Stimulated activated CD8-positive, alpha-beta memory T cell treated with anti-CD3 and anti-CD28 coated beads, Interleukin-4, amount 100 ng/mL, for 1 hour (primary cell): ENCODE data around the gene PLAAT5.
"Not testable (repeated sequence)": the region's sequence is repeated elsewhere in the genome, so short reads cannot be mapped to it uniquely, and the experiment has no call there.

ENCODE experiments used
- DNase-seq, 2 donors: peaks; one replicate each; pipeline ENCODE4 v3.0.0-alpha.2; 2020; ENCODE audit warnings: low read depth in 2 of 2, low spot score in 1 of 2

PLAAT5 gene, protein sequence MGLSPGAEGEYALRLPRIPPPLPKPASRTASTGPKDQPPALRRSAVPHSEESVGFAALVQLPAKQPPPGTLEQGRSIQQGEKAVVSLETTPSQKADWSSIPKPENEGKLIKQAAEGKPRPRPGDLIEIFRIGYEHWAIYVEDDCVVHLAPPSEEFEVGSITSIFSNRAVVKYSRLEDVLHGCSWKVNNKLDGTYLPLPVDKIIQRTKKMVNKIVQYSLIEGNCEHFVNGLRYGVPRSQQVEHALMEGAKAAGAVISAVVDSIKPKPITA

DNA sequence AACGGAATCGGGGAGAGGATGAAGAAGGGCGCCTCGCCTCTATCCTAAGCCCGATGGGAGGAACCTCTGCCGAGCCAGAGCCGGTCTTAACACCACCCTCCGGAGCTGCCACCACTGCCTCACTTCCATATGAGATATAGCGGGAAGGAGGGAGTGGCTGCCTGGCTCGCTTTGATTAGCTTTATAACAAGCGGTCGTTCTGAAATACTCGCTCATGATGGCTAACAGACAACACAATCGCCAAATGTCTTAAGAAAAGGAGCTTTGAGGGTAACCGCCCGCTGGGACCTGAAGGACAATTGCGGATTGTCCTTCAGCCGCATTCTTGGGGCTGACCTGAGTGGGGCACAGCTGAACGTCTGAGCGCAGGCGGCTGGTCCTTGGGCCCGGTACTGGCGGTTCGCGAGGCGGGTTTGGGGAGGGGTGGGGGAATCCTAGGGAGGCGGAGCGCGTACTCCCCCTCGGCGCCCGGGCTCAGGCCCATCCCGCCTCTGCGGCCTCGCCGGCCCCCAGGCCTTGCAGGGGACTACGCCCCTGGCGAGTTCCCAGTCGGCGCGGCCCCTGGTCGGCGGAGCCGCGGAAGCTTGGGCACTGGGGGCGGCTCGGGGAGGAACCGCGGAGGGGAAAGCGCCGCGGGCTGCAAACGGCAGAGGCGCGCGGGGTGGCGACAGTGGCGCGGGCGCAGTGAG is at the start of gene PLAAT5:
TSS of gene PLAAT5 (minus strand) at position 617 of the 689 bp plus-strand sequence. CDS start at position 484, 133 bp downstream.
- no peak for DNase-seq

DNA sequence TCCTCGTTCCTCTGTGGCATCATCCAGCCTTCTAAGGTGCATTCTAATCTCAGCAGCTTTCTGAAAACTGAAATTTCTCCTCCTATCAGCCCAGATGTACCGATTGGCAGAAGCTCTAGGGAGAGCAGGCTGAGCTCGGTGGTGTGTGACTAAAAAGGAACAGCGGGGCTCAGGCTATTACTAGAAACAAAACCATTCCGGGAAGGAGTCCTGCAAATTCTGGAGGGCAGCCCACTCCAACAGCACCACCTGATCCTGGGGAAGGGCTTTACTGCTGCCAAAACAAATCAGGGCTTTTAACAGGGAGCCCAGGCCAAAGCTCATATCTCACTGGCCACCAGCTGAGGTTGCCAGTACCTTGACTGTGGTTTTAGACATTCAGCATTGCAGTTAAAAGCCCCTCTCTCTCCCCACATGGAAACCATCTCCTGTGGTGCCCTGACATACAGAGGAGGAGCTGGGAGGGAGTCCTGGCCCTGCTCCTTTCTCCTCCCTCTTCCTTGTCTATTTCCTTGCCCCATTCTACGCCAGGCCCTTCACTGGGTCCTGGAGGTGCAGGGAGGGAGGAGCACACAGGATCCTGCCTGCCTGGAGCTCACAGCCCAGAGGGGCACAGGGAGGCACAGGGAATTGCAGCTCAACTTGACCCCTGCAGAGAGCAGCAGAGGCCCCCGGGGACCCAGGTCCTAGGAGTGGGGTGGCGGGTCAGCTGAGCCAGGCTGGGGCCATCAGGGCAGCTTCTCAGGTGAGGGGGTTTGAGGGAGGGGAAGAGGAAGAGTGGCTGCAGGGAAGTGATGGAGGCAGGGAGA is 46.5 kb upstream of the PLAAT5 start:
- no peak for DNase-seq

DNA sequence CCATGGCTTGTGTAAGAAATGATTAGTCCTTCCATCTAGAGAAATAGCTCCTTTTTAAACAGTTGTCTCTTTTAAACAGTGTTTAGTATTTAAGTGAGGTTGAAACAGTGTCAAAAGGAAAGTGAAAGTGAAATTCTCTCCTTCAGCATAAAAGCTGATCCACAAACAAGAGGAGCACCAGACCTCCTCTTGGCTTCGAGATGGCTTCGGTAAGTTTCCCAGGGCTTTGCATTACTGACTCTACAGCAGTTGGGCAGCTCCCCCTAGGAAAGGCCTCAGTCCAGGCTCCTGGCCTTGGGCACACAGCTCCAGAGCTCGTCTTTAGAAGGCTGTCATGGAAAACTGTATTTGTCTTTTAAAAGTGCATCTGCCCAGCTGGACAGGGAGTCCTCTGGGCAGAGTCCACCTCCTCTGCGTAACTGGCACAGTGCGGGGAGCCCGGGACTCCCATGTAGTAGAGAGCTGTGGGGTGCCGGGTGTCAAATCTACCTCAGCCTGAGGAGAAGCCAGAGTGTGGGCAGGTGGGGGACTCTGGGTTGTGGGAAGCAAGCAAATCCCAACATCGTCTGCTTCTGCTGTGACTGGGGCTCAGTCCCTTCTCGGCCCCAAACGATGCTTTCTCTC is 45.8 kb upstream of the PLAAT5 start, which contains the start of gene PLAAT4:
TSS of gene PLAAT4 (plus strand) at position 140 of the 624 bp plus-strand sequence. CDS start at position 201, 61 bp downstream.
- DNase-seq = no peak

DNA sequence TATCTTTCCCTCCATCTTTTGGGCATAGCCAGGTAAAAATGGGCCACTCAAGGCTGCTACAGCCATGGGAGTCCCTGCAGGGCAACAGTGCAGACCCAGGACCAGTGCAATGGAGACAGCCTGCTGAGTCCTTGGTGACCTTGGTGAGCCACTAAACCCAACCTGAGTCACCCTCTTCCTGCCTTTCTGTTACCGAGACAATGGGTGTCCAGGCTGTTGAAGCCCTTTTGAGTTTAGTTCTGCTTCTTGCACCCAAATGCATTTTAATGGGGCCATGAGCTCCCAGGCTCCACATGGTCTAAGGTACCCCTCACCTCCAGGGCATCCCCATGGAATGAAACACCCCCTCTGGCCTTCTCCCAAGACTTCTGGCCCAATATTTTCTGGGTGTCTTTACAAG is 44.8 kb upstream of the PLAAT5 start:
- no peak for DNase-seq

DNA sequence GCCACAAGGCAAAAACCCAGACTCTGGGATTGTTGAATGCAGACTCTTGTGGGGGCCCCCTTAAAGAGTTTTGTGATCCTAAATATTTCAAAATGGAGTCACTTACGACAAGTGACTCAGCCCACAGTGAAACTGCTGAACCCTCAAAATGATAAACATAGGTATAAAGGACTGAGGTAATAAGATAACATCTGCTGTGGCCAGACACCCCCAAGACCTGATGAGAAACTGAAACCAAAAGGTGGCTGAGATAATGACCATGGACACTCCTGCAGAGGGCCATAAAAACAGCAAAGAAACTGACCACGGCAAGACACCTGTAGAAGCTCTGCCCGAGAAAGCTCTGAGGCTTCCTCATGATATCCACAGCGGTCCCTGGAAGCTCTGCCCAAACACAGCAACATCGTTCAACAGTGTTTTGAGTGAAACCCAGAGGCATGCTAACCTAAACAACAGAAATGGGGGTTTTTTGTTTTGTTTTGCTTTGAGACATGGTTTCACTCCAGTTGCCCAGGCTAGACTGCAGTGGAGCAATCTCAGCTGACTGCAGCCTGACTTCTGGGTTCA is 44.0 kb upstream of the PLAAT5 start:
- no peak for DNase-seq

DNA sequence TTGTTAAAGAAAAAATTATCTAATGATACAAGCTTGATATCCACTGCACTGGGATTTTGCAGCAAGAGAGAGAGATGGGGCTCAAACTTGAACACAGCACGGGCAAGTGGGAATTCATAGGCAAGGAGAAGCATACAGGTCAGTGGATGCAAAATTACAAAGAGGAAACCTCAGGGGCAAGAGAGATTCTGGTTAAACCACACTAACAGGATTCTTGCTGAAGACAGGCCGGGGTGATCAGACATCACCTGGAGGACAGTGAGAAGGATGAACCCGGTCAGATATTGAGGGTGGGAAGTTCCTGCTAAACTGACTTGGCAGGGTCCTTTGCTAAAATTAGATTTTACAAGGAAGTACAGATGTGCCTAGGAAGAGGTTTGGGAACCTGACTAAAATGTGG is 43.1 kb upstream of the PLAAT5 start:
- no peak for DNase-seq

DNA sequence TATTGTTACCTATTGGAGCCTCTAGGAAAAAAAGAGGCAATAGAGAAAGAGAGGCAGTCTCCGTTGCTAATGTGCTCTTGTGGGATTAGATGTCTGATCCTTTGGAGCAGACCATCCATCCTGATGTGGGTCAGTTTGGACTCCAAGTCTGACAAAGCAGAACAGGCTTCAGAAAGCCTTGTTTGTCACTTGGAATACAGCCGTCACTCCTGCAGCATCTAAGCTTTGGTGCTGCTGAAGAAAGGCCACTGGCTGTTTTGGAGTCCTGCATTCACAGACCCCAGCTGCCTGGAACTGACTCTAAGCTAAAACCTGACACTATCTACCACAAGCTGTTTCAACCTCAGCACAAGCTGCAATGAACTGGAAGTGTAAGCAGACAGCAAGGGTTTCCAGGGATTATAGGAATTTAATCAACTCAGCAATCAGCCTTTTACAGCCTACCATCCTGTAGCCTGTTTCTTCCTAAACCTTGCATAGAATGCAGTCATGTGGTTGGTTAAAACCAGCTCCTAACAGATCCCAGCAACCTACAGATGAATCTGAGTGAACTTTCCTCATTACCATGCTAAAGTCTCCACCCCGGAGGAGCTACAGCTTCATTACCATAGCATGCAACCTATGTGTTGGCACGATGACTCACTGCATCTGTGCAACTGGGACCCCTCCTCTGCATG is 42.0 kb upstream of the PLAAT5 start:
- DNase-seq = no peak

DNA sequence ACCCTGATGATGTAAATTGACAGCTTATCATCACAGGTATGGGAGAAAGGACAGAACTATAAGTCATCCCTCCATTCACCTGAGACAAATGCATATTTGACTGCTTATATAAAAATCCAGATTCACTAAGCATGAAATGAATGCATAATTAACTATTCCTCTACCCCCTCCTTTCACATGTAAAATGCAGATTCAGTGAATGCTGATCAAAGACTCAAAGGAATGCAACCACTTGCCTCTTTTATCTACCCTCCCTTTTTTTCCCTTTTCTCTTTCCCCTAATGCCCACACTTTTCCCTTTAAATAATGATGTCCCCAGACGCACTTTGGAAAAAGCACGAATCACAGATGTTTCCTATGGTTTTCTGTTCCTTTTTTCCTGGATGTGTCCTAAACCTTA is 41.1 kb upstream of the PLAAT5 start:
- DNase-seq = no peak

DNA sequence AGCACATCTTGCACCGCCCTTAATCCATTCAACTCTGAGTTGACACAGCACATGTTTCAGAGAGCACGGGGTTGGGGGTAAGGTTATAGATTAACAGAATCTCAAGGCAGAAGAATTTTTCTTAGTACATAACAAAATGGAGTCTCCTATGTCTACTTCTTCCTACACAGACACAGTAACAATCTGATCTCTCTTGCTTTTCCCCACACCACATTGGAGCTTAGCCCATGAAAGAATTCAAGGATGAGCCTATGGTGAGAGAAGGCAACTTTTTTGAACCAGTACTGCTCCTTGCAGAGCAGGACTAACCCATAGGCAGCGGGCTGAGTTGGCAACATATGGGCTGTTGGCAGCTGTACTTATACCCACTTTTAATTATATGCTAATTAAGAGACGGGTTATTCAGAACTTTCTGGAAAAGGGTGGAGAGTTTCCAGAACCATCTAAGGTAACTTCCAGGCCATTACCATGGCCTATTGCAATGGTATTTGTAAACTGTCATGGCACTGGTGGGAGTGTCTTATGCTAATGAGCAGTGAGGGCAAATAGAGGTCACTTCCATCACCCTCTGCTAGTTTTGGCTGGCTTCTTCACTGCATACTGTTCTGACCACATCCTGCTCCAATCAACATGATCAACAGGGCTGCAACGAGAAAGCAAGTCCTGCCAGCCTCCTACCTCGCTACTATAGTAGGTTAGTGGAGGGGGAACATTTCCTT is 40.3 kb upstream of the PLAAT5 start:
- not testable (repeated sequence) for DNase-seq

DNA sequence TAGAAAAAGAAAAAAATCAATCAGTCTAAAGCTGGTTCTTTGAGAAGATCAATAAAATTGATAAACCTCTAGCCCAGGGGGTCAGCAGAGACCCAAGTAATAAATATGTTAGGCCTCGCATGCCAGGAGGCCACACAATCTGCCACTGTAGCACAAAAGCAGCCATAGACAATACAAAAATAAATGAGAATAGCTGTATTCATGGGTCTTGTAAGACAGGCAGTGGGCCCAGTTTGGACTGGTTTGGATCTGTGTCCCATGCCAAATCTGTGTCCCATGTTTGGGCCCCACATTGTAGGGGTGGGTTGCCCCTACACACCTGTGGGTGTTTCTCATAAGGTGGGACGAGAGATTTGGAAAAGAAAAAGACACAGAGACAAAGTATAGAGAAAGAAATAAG is 39.1 kb upstream of the PLAAT5 start:
- DNase-seq = no peak

DNA sequence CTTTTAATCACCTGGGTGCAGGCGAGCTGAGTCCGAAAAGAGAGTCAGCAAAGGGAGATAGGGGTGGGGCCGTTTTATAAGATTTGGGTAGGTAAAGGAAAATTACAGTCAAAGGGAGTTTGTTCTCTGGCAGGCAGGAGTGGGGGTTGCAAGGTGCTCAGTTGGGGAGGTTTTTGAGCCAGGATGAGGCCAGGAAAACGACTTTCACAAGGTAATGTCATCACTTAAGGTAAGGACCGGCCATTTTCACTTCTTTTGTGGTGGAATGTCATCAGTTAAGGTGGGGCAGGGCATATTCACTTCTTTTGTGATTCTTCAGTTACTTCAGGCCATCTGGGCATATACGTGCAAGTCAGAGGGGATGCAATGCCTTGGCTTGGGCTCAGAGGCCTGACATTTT is 38.4 kb upstream of the PLAAT5 start:
- not testable (repeated sequence) for DNase-seq

DNA sequence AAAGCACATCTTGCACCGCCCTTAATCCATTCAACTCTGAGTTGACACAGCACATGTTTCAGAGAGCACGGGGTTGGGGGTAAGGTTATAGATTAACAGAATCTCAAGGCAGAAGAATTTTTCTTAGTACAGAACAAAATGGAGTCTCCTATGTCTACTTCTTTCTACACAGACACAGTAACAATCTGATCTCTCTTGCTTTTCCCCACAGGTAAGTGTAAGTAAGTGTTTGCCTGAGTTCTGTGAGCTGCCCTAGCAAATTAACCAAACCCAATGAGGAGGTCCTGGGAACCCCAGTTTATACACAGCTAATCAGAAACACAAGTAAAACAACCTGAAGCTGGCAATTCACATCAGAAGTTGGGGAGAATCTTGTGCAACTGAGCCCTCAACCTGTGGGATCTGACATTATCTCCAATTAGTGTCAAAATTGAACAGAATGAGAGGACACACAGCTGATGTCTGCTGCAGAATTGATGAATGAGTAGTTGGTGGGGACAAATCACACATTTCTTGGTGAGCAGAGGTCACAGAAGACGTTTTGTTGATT is 37.8 kb upstream of the PLAAT5 start:
- not testable (repeated sequence) for DNase-seq

DNA sequence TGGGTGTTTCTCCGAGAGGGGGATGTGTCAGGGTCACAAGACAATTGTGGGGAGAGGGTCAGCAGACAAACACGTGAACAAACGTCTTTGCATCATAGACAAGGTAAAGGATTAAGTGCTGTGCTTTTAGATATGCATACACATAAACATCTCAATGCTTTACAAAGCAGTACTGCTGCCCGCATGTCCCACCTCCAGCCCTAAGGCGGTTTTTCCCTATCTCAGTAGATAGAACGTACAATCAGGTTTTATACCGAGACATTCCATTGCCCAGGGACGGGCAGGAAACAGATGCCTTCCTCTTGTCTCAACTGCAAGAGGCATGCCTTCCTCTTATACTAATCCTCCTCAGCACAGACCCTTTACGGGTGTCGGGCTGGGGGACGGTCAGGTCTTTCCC is 37.2 kb upstream of the PLAAT5 start:
- DNase-seq = not testable (repeated sequence)

DNA sequence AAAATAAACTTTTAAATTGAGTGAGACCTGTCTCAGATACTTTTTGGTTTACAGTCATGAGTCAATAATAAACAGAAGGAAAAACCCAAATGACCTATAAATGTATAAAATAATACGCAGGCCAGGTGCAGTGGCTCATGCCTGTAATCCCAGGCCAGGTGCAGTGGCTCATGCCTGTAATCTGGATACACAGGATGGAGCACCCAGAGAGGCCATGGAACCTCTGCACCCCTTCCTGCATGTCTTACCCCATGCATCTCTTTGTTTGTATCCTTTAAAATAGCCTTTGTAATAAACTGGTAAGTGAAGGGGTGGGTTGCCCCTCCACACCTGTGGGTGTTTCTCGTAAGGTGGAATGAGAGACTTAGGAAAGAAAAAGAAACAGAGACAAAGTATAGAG is 36.7 kb upstream of the PLAAT5 start:
- no peak for DNase-seq

DNA sequence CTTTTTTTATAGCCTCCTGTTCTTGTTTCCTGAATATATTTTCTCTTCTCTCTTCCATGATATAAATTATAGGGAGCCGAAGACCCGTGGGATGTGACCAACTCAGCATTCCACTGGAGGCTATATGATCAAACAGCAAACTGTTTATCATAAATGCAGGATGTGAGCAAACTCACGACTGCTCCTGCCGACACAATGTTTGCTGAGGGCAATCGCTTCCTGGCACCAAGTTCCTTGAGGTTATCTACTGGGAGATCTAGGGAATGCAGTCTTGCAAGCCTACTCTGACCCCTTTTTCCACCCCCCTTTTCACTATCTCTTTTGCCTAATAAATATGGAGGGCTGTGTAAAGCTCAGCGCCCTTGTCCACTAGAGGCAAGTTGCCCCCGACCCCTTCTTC is 32.2 kb upstream of the PLAAT5 start:
- DNase-seq = no peak

DNA sequence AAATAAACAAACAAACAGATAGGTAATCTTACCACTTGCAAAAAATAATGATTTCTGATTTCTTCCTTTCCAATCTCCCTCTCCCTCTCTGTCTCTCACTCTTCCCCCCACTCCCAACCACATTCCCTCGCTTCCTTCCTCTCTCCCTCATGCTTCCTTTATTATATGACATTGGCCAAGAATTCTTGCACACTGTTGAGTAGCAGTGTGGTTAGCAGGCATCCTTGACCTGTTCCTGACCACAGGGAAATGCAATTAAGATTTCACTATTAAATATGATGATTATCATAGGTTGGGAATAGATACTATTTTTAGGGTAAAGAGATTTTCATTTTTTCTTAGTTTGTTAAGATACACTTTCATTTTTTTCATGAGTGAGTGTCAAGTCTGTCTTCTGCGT is 30.9 kb upstream of the PLAAT5 start:
- DNase-seq = no peak

DNA sequence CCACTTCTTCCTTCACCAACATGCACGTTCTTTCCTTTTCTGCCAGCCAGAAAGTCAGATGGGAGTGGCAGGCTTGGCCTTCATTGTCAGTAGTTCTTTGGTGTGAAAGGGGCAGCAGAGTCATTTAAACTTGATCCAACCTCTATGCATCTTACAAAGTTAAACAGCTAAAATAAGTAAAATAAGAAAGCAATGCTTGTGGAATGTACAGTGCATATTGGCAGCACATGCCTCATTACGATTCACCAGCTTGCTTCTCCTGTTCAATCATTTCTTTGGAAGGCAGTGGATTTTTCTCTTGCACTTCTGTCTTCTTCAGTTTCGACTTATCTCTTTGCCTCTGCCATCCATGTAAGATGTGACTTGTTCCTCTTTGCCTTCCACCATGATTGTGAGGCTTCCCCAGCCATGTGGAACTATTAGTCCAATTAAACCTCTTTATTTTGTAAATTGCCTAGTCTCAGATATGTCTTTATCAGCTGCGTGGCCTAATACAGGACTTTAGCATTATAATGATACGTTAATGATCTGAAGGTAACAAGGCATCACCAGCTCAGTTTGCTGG is 29.7 kb upstream of the PLAAT5 start:
- DNase-seq = no peak

DNA sequence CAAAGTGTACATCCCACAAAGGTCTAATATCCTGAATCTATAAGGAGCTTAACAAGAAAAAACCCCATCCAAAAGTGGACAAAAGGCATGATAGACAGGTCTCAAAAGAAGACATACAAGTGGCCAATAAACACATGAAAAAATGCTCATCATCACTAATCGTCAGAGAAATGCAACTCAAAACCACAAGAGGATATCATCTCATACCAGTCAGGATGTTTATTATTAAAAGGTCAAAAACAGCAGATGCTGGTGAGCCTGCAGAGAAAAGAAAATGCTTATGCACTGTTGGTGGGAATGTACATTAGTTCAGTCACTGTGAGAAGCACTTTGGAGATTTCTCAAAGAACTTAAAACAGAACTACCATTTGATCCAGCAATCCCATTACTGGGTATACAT is 27.6 kb upstream of the PLAAT5 start:
- no peak for DNase-seq

DNA sequence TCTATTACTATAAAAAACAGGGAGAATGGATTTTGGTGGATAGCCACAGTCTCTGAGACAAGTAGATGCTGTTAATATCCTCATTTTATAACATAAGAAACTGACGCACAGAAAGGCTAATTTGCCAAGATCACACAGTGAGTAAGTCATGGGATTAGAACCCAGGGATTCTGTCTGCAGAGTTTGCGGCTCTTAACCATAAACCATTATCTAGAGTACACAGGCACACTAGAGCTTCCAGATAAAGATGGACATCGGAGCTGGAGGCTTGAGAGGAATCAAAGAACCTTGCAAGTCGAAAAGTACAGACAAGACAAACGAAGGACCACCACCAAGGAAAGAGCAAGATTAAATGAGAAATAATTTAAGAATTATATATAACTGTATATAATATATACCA is 26.2 kb upstream of the PLAAT5 start:
- DNase-seq = no peak
